GM19438 (cell line): Measurements from ENCODE around the gene PACRG.

Experiments
- ATAC-seq: cut with Tn5 transposase; IDR thresholded peaks from one replicate; pipeline ENCODE4 v1.9.1; 2021; ENCODE audit warnings: low read depth; ENCODE audit not compliant: unreplicated experiment

PACRG gene

DNA sequence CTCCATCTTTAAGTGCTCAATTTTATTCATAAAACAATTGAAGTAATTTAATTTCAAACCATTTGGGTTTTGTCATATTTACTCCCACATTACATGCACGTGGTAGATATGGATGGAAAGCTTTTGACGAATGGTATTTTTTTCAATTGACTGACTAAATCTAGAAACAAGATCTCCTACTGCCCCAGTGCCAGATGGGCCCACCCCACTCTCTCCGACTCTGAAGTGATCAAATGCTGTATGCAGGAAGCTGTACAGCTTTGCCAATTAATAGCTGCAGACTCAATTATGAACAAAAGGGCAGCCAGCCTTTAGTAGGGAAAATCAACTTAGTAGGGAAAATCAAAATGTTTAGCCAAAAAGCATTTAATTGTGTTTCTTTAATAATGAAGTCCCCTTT, 46.2 kb downstream of the PACRG start:
- no peak for ATAC-seq

DNA sequence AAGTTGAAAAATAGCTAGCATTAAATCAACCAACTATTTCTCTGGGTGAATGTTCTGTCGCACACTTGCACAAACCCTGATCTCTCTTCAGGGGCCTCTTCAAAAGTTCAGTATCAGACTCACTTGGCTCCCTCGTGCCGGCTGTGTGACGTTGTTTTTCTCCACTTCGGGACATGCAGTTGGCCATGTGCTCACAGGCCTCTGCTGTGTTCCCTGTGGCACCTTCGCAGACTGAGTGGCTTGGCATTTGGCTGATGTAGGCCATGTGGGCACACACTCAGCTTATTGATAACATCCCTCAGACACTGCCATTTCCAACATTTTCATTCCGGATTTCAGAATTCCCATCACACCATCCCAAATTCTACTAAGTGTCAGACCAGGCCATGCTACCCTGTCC, 49.3 kb downstream of the PACRG start:
- no peak for ATAC-seq

- ATAC-seq: no peak
Measured at GRCh38 chr6:162778603-162779002, 50.8 kb downstream of the PACRG start.

DNA sequence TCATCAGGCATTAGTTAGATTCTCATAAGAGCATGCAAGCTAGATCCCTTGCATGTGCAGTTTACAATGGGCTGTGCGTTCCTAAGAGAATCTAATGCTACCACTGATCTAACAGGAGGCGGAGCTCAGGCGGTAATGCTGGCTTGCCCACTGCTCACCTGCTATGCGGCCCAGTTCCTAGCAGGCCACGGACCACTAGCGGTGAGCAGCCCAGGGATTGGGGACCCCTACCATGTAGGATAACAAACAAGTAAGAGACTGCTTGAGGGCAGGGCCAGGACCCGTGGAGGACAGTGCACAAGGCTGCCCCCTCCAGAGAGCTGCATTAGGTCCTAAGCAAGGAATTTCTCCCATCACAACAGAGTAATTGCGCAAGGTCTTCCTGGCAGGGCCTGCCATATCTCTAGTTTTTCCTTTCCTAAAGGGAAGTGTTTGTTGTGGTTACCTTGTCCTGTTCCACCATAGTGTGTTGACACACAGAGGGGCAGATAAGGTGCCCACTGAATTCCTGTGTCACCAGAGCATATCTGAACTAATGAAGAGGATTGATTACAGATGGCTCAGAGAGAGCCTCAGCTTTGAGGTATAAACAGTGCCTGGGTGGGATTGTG, 58.0 kb downstream of the PACRG start:
- ATAC-seq: no peak

DNA sequence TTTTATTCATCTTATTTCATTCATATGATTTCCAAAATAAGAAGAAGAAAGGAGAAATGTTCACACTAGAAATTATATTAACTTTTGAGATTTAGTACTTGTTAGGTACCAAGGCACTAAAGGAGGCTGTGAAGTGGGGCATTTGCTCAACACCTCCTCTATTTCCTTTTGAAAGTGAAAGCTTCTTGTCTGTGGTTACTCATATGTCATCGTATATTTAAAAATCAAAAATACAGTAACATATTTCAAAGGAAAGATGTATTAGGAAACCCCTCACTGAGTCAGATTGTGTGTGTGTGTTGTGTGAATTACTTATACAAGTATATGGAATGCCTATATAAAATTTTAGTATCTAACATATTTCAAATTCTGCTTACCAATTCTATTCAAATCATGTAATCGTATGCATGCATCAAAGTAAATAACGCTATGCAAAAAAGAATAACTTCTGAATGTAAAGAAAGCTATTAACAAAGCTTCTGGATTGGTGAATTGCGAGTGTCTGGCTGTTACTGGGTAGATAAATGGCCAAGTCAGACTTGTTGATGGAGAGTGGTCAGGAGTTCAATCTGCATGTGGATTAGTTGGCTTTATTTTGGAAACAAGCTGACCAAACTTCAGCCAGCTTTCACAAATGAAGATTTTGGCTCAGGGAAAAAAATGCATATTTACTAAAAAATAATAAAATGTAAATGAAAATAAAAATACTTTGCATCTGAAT, 70.9 kb downstream of the PACRG start:
- ATAC-seq: no peak

DNA sequence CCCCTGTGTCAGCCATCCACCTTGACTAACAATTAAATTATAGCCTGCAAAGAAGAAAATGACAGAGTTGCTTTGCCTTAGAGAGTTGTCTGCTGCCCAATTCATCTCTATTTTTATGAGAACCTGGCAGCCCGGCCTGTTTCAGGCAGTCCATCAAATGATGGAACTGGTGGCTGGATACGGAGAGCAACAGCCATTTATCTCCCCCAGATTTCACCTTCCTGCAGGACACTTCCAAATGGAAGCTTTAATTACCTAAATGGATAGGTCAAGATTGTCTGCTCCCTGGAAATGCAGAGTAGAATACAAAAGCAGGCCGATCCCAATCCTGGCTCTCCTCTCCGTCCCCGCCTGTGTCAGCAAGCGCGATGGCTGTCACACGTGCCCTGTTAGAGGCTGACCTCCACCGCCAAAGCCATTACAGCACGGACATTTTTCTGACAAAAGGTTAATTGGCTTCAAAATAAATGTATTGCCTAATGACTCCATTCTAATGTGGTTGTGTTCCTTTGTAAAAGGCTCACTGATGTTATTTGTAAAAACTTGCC, 86.7 kb downstream of the PACRG start:
- no peak for ATAC-seq

DNA sequence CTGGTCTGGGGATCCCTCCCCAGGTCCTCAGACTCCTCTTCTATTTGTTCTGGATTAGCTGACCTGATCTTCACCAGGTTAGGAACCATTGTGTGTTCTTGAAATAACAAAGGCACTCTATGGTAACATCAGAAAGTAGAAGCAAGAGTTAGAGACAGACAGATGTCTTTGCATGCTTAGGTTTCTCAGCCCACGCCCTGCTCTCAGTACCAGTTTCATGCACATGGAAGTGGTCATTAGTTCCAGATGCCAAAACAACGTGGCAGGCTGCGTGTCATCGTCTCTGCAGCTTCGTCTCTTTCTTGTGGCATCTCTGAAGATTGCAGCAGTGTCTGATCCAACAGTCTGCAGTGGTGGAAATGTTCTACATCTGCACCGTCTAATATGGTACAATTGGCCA, 89.4 kb downstream of the PACRG start:
- ATAC-seq: no peak

GRCh38 chr6:162819284-162819683, 91.5 kb downstream of the PACRG start:
- ATAC-seq: no peak

GRCh38 chr6:162821102-162821501, 93.3 kb downstream of the PACRG start:
- no peak for ATAC-seq

DNA sequence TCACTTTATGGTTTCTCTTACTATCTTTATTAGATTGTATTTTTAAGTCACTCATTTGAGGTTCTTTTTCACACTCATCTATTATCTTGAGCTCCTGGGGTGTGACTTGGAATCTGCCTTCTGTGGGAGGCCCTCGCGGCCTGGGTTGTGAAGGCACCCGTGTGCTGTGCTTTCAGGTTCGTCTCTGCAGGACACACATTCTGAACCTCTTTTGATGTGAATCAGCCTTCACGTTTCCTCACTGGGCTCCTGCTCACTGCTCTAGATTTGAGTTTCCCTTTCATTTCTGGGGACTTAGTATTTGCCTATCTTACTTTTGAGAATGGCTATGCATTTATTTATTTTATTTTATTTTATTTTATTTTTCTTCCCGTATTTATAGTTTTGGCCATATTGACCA, 97.8 kb downstream of the PACRG start:
- ATAC-seq: no peak

DNA sequence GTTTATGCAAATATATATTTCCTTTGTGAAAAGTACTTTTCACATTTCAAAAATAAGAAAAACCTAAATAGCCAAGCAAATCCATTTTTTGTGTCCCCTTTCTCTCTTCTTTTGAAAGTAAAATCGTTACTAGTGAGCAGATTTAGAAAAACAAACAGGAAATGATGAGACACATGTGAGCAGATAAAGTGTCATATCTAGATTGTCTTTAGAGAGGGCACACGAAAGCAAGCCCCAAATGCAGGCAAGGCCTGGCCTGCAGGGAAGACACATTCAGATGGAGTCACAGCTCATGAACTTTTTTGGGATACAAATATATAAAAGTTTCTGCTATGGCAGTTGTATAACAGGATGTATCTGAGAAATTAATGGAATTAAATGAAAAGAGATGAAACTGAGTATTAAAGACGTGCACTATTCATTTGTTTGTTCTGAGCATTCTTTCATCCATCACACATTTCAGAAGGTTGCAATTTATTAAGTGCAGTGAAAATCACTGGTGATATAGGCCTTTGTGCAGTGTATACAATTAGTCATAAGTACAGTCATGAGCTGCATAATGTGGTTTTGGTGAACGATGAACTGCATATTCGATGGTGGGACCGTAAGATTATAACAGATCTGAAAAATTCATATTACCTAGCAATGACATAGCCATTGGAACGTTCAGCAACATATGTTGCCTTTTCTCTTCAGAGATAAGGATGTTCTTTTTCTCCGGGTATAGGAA, 101.4 kb downstream of the PACRG start:
- no peak for ATAC-seq

DNA sequence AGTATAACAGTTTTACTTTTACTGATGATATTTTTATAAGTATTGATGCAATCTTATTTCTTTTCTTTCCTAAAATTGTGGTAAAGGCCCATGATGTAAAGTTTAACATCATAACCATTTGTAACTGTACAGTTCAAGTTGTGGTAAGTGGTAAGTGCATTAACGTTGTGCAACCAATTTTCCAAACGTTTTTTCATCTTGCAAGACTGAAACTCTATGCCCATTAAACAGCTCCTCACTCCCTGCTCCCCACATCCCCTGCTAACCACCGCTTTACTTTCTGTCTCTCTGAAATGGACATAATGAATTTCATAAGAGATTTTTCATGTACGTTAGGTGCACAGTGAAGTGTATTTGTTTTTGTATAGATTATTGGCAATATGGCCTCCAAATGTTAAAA, 106.0 kb downstream of the PACRG start:
- no peak for ATAC-seq

DNA sequence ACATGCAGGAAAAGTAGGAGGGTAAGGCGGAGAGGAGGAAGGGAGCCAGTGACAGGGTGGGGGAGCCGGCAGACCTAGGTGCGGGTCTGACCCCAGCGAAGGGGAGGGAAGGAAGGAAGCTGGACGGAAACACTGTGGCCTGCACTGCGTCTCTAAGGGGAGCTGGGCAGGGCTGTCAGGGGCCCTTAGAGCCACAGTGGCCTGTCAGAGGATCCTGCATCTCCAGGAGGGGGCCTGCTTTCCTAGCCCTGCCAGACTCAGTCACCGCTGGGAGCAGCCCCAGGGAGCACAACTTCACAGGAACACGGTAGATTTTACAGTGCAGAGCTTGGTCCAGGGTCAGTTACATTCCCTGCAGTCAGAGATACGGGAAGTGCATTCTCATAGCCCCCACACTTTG, 118.2 kb downstream of the PACRG start:
- ATAC-seq: no peak

DNA sequence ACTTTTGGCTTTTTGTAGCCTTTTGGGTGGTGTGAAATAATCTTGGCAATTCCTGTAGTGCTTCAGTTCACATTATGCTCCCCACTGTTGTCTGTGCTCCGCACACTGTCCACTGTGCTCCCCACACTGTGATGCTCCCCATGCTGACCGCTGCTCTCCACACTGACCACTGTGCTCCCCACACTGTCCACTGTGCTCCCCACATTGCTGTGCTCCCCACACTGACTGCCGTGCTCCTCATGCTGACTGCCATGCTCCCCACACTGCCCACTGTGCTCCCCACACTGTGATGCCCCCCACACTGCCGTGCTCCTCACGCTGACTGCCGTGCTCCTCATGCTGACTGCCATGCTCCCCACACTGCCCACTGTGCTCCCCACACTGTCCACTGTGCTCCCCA, 118.9 kb downstream of the PACRG start:
- no peak for ATAC-seq

GRCh38 chr6:162849269-162849668, 121.5 kb downstream of the PACRG start:
- ATAC-seq: no peak

DNA sequence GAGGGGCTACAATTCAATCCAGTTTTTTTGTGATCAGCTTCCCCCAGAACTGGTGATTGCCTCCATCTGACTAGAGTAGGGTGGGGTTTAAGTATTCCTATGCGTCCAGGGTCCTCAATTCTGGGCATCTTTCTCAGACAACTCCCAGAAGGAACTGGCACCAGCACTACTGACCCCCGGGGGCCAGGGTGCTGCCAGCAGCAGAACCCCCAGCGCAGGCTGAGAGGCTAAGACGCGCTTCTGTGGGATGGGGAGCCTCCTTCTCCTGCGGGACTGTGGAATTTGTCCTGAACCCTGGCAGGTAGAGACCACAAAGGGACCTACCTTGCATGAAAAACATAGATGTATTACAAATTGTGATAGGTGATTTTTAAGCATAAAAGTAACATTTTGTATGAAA, 124.4 kb downstream of the PACRG start:
- no peak for ATAC-seq

DNA sequence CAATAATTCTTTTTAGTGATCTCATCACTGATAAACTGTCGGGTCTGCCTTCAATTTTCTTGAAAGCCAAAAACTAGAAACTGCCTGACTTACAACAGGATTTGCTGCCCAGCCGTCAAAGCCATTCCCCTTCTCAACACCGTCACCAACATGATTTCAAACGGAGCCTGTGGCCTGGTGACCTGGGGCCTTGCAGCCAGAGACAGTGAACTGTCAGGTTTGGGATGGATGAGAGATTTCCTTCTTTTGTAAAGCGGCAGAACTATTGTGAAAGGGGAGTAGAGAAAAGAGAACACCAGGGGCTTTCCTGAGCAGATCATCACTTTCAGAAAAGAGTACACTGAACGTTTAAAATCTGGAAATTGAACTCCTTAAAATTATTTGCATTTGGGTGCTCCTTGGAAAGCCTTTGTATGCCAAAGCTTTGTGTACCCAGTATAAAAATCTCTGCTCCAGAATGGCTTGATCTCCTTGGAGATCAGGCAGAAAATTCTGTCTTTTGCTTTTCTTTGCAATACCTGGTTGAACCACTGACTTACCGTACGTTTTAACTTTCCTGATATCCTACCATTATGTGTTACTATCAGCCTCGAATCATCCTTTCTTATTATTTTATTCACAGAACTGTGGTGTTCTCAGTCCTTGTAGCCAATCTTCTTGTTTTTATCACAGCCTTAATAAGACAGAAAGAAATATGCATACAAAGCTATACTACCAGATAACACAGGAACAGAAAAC, 125.2 kb downstream of the PACRG start:
- ATAC-seq: no peak

DNA sequence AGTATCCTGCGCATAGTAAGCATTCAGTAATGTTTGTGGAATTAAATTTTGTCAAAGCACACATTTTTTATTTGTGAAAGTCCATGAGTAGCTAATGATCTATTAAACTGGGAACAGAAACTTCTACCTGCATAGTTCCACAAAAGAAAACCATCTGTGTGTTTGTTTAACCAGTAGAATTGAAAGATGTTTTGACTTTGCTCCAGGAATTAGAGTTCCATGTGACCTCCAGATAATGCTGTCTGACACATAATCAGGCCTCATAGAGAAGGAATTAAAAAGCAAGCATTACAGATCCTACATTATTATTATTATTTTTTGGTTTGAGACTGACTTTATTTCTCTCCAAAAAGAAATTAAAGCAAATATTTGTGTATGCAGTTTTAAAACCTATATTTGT, 126.5 kb downstream of the PACRG start:
- ATAC-seq: no peak

- ATAC-seq: no peak
Measured at GRCh38 chr6:162854734-162855191, 127.0 kb downstream of the PACRG start.

DNA sequence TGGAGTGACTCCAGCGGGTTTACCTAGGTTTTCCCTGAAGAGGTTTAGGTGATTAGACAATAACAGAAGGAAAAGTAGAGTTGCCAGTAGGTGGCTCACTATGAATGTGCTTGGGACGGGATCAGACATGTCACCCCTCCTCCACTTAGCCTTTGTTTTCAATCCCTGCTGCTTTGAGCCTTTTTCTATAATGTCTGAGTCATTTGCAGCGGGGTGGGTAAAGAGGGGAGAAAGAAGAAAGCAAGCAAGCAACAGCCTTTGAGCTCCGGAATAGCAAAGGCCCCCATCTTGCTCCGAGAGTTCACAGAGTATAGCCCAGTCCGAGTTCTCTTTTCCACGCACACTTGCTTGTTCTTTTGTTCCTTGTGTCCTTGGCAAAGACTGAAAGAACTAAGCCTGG, 129.1 kb downstream of the PACRG start:
- no peak for ATAC-seq

GRCh38 chr6:162857326-162857725, 129.6 kb downstream of the PACRG start:
- no peak for ATAC-seq
